ENCODE results near the gene ARHGAP19. TPM values are rescaled to one million over a fixed set of nuclear protein-coding genes. Genes with fewer than 3 reads are reported as not detected.

Gene ARHGAP19
- total and polyA plus RNA-seq, 2 donors (not counting 1 experiment from before 2014, with no cell fraction given) = 5.6 to 7.4 TPM

DNA sequence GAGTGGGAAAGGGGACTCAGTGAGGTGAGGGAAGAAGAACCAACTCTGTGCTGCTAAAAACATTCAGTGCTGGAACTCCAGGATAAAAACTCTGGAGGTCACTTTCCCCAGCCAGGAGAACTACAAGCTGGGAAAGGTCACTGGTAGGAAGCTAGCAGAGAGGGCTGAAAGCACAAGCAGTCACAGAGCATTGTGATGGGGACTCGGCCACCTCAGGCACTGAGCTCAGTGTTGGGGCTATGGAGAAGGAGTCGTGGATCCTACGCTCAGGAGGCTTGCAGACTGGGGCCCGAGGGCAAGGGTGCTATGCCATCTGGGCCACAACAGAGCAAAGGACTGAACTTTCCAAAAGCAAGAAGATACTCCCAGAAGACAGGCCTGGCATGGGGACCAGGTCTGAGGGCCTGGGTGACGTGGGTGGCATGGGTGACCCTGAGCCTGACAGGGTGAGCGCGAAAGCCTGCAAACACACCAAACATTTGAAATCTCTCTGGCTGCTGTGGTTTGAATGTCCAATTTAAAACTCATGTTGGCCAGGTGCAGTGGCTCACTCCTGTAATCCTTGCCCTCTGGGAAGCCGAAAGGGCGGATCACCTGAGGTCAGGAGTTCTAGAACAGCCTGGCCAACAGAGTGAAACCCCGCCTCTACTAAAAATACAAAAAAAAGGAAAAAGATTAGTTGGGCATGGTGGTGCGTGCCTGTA lies 9.8 kb upstream of the ARHGAP19 start:
- Histone ChIP-seq H4K20me1 (ENCODE audit: control insufficient read depth, extremely low read depth, insufficient read depth, low read length) (no peaks in the 10 kb centered on the region), H3K4me2 (ENCODE audit: extremely low read depth, insufficient read depth, low read length) (no peak overlapping the region), H3K4me3 (replicated peaks in 1 of 4; ENCODE audit: control extremely low read depth in 1 of 4, insufficient read depth in 1 of 4, low read depth in 3 of 4, low read length in 4 of 4) (no peak overlapping the region), H3K36me3 (ENCODE audit: control insufficient read depth, insufficient read depth, low read length) (no peaks in the 10 kb centered on the region), H2AFZ (ENCODE audit: low read length) (no peak overlapping the region), H3K27ac (ENCODE audit: insufficient read depth, low read length) (no peak overlapping the region), H3K27me3 (ENCODE audit: control insufficient read depth, insufficient read depth, low read length) (no peaks in the 10 kb centered on the region), H3K9ac (ENCODE audit: insufficient read depth, low read length) (no peak overlapping the region), H3K4me1 (ENCODE audit: control insufficient read depth, extremely low read depth, insufficient read depth, low read length) (no peaks in the 10 kb centered on the region), H3K9me3 (ENCODE audit: control insufficient read depth, insufficient read depth, low read depth, low read length) (no peaks in the 10 kb centered on the region), H3K79me2 (ENCODE audit: control insufficient read depth, insufficient read depth, low read length) (no peaks in the 10 kb centered on the region)
- TF ChIP-seq, protein P1, sequence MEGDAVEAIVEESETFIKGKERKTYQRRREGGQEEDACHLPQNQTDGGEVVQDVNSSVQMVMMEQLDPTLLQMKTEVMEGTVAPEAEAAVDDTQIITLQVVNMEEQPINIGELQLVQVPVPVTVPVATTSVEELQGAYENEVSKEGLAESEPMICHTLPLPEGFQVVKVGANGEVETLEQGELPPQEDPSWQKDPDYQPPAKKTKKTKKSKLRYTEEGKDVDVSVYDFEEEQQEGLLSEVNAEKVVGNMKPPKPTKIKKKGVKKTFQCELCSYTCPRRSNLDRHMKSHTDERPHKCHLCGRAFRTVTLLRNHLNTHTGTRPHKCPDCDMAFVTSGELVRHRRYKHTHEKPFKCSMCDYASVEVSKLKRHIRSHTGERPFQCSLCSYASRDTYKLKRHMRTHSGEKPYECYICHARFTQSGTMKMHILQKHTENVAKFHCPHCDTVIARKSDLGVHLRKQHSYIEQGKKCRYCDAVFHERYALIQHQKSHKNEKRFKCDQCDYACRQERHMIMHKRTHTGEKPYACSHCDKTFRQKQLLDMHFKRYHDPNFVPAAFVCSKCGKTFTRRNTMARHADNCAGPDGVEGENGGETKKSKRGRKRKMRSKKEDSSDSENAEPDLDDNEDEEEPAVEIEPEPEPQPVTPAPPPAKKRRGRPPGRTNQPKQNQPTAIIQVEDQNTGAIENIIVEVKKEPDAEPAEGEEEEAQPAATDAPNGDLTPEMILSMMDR (conservative IDR thresholded peaks at IDR 0.05 in 1 of 2, IDR thresholded peaks at IDR 0.05 in 1 of 2; ENCODE audit: low read depth in 1 of 2, low read length in 2 of 2) = no peak
- TF ChIP-seq EZH2 (IDR thresholded peaks at IDR 0.05; ENCODE audit: low read length, missing control alignments) = no peak
- DNase-seq (ENCODE audit: low read depth in 2 of 2) = no peak

DNA sequence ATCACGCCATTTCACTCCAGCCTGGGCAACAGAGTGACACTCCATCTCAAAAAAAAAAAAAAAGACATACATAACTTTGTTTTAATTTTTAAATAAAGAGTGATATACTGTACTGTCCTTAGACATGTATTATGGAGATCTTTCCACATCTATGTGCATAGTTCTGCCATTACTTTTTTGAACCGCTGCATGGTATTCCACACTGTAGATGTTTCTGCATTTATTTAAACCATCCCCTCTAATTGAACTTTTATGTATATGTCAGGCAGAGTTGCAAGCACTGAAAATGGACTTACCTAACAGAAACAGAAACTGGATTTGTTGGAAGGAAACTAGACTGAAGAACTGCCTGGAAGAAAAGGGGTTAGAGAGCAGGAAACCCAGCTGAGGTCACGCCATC lies 8.5 kb upstream of the ARHGAP19 start:
- no peaks in the 10 kb centered on the region for H3K9me3 ChIP-seq (ENCODE audit: control insufficient read depth, insufficient read depth, low read depth, low read length)
- no peaks in the 10 kb centered on the region for H3K79me2 ChIP-seq (ENCODE audit: control insufficient read depth, insufficient read depth, low read length)
- no peak overlapping the region for H2AFZ ChIP-seq (ENCODE audit: low read length)
- no peak overlapping the region for H3K4me3 ChIP-seq (replicated peaks in 1 of 4; ENCODE audit: control extremely low read depth in 1 of 4, insufficient read depth in 1 of 4, low read depth in 3 of 4, low read length in 4 of 4)
- H3K36me3 ChIP-seq (ENCODE audit: control insufficient read depth, insufficient read depth, low read length) = no peaks in the 10 kb centered on the region
- no peak for TF ChIP-seq EZH2 (IDR thresholded peaks at IDR 0.05; ENCODE audit: low read length, missing control alignments)
- TF ChIP-seq, protein P1 (conservative IDR thresholded peaks at IDR 0.05 in 1 of 2, IDR thresholded peaks at IDR 0.05 in 1 of 2; ENCODE audit: low read depth in 1 of 2, low read length in 2 of 2) = no peak
- no peak overlapping the region for H3K27ac ChIP-seq (ENCODE audit: insufficient read depth, low read length)
- H3K9ac ChIP-seq (ENCODE audit: insufficient read depth, low read length) = no peak overlapping the region
- H3K4me1 ChIP-seq (ENCODE audit: control insufficient read depth, extremely low read depth, insufficient read depth, low read length) = no peaks in the 10 kb centered on the region
- H4K20me1 ChIP-seq (ENCODE audit: control insufficient read depth, extremely low read depth, insufficient read depth, low read length) = no peaks in the 10 kb centered on the region
- no peak overlapping the region for H3K4me2 ChIP-seq (ENCODE audit: extremely low read depth, insufficient read depth, low read length)
- DNase-seq (ENCODE audit: low read depth in 2 of 2) = no peak
- H3K27me3 ChIP-seq (ENCODE audit: control insufficient read depth, insufficient read depth, low read length) = no peaks in the 10 kb centered on the region

GRCh38 chr10:97298223-97298571 lies 5.8 kb upstream of the ARHGAP19 start:
- Histone ChIP-seq H4K20me1 (ENCODE audit: control insufficient read depth, extremely low read depth, insufficient read depth, low read length) (no peaks in the 10 kb centered on the region), H3K79me2 (ENCODE audit: control insufficient read depth, insufficient read depth, low read length) (no peaks in the 10 kb centered on the region), H3K27ac (ENCODE audit: insufficient read depth, low read length) (no peak overlapping the region), H3K4me3 (replicated peaks in 1 of 4; ENCODE audit: control extremely low read depth in 1 of 4, insufficient read depth in 1 of 4, low read depth in 3 of 4, low read length in 4 of 4) (no peak overlapping the region), H3K4me1 (ENCODE audit: control insufficient read depth, extremely low read depth, insufficient read depth, low read length) (no peaks in the 10 kb centered on the region), H2AFZ (ENCODE audit: low read length) (no peak overlapping the region), H3K27me3 (ENCODE audit: control insufficient read depth, insufficient read depth, low read length) (no peaks in the 10 kb centered on the region), H3K36me3 (ENCODE audit: control insufficient read depth, insufficient read depth, low read length) (no peaks in the 10 kb centered on the region), H3K9me3 (ENCODE audit: control insufficient read depth, insufficient read depth, low read depth, low read length) (no peaks in the 10 kb centered on the region), H3K9ac (ENCODE audit: insufficient read depth, low read length) (no peak overlapping the region), H3K4me2 (ENCODE audit: extremely low read depth, insufficient read depth, low read length) (no peak overlapping the region)
- TF ChIP-seq, protein P1 (conservative IDR thresholded peaks at IDR 0.05 in 1 of 2, IDR thresholded peaks at IDR 0.05 in 1 of 2; ENCODE audit: low read depth in 1 of 2, low read length in 2 of 2) = no peak
- TF ChIP-seq EZH2 (IDR thresholded peaks at IDR 0.05; ENCODE audit: low read length, missing control alignments) = no peak
- no peak for DNase-seq (ENCODE audit: low read depth in 2 of 2)
